SK-N-SH (cell line): ENCODE data around the gene ITGA1. TPM values are rescaled to one million over a fixed set of nuclear protein-coding genes. Genes with fewer than 3 reads are reported as not detected.

Source experiments
- CTCF ChIA-PET: fragments of 300-600, 350-600 bp; formaldehyde crosslinking; extraction: SDS; loops from one replicate; lab custom pipeline; 2021; lab: Yijun Ruan, JAX
- POLR2A ChIA-PET: fragments of 350-600 bp; sonication (Branson Sonifier 250); formaldehyde crosslinking; extraction: SDS; loops from one replicate; lab custom pipeline; 2020; ENCODE audit warnings: antibody characterized with exemption, inconsistent platforms; lab: Yijun Ruan, JAX
- DNase-seq: peaks from one replicate; pipeline ENCODE4 v3.0.0; 2012
- H2AFZ ChIP-seq: fragments of 200-600 bp; sonication (generic); 2 replicates; pipeline ENCODE4 v1.8.1; 2016; ENCODE audit warnings: antibody characterized with exemption, mild to moderate bottlenecking, low read depth
- H3F3A ChIP-seq: fragments of 200-600 bp; sonication (generic); replicated peaks from 2 replicates; pipeline ENCODE3; 2016; ENCODE audit warnings: antibody characterized with exemption, mild to moderate bottlenecking; ENCODE audit not compliant: insufficient read depth
- H3K27ac ChIP-seq, 2 experiments: fragments of 200-500 bp in 1 of 2; fragments of 200-600 bp in 1 of 2; sonication (Bioruptor generic) in 1 of 2; sonication (generic), shearing (Covaris generic) in 1 of 2; 2 replicates each; pipeline versions ENCODE4 v1.5.1 to v1.6.1; 2014 to 2016; ENCODE audit warnings: low read depth in 2 of 2, inconsistent platforms in 1 of 2, low read length in 1 of 2, mild to moderate bottlenecking in 1 of 2, mixed read lengths in 1 of 2
- H3K27me3 ChIP-seq: fragments of 200-600 bp; sonication (generic), shearing (Covaris generic); 2 replicates; pipeline ENCODE4 v1.6.1; 2016; ENCODE audit warnings: mixed run types; ENCODE audit not compliant: insufficient read depth
- H3K36me3 ChIP-seq, 2 experiments: fragments of 200-500 bp in 1 of 2; fragments of 200-600 bp in 1 of 2; sonication (Bioruptor generic) in 1 of 2; sonication (generic) in 1 of 2; replicated peaks in 1 of 2; 2 replicates each; pipeline versions ENCODE3 to v1.5.1; 2014 to 2016; ENCODE audit warnings: low read length in 1 of 2, mild to moderate bottlenecking in 1 of 2; ENCODE audit not compliant: insufficient read depth in 2 of 2, control insufficient read depth in 1 of 2
- H3K4me1 ChIP-seq, 2 experiments: fragments of 200-500 bp in 1 of 2; fragments of 200-600 bp in 1 of 2; sonication (Bioruptor generic) in 1 of 2; sonication (generic), shearing (Covaris generic) in 1 of 2; 2 replicates each; pipeline versions ENCODE4 v1.5.1 to v1.6.1; 2014 to 2016; ENCODE audit warnings: low read depth in 1 of 2, low read length in 1 of 2, mixed run types in 1 of 2; ENCODE audit not compliant: insufficient read depth in 2 of 2, control insufficient read depth in 1 of 2
- H3K4me2 ChIP-seq: fragments of 200-600 bp; sonication (generic), shearing (Covaris generic); 2 replicates; pipeline ENCODE4 v1.6.1; 2017; ENCODE audit warnings: mixed run types
- H3K4me3 ChIP-seq, 2 experiments: fragments of 200-500 bp in 1 of 2; fragments of 200-600 bp in 1 of 2; sonication (Bioruptor generic) in 1 of 2; sonication (generic), shearing (Covaris generic) in 1 of 2; 2 replicates each; pipeline versions ENCODE4 v1.5.1 to v1.8.1; 2014 to 2016; ENCODE audit warnings: low read depth in 2 of 2, inconsistent platforms in 1 of 2, low read length in 1 of 2, mild to moderate bottlenecking in 1 of 2, mixed read lengths in 1 of 2, moderate library complexity in 1 of 2
- H3K79me2 ChIP-seq: fragments of 200-600 bp; sonication (generic); 2 replicates; pipeline ENCODE4 v1.8.1; 2017; ENCODE audit warnings: mild to moderate bottlenecking; ENCODE audit not compliant: insufficient read depth
- H3K9ac ChIP-seq: fragments of 200-600 bp; sonication (generic); 2 replicates; pipeline ENCODE4 v1.6.1; 2017; ENCODE audit warnings: mixed run types
- H3K9me2 ChIP-seq: fragments of 200-600 bp; sonication (generic); 2 replicates; pipeline ENCODE4 v1.6.1; 2017; ENCODE audit warnings: mixed run types
- H3K9me3 ChIP-seq: fragments of 200-600 bp; sonication (generic); 2 replicates; pipeline ENCODE4 v1.6.1; 2017; ENCODE audit warnings: mixed run types, mild to moderate bottlenecking, moderate library complexity
- H4K20me1 ChIP-seq: fragments of 200-600 bp; sonication (generic); 2 replicates; pipeline ENCODE4 v1.6.1; 2017; ENCODE audit warnings: mild to moderate bottlenecking, mixed run types; ENCODE audit not compliant: insufficient read depth
- ELF1 ChIP-seq: IDR thresholded peaks from 2 replicates; pipeline ENCODE4 v1.4.0; 2012
- EP300 ChIP-seq, 2 experiments: IDR thresholded peaks; 2 replicates each; pipeline versions ENCODE4 v1.4.0 to v1.6.1; 2012; ENCODE audit warnings: borderline replicate concordance in 1 of 2, low read depth in 1 of 2, low read length in 1 of 2
- FOXJ3 ChIP-seq: sonication (generic); formaldehyde crosslinking; IDR thresholded peaks from 2 replicates; pipeline ENCODE4 v1.5.1; 2020; ENCODE audit warnings: mild to moderate bottlenecking, missing genetic modification reagents
- NFIC ChIP-seq: IDR thresholded peaks from 2 replicates; pipeline ENCODE4 v1.4.0; 2012; ENCODE audit warnings: borderline replicate concordance
- RCOR1 ChIP-seq: fragments of 150-350 bp; IDR thresholded peaks from 2 replicates; pipeline ENCODE4 v1.6.1; 2017; ENCODE audit warnings: antibody characterized with exemption, low read length
- RFX5 ChIP-seq: IDR thresholded peaks from 2 replicates; pipeline ENCODE4 v1.6.1; 2012; ENCODE audit warnings: mild to moderate bottlenecking, improper control_type of control experiment, low read length
- TCF12 ChIP-seq: IDR thresholded peaks from 2 replicates; pipeline ENCODE4 v1.4.0; 2012
- TEAD4 ChIP-seq: IDR thresholded peaks from 2 replicates; pipeline ENCODE4 v1.4.0; 2012; ENCODE audit warnings: mild to moderate bottlenecking, borderline replicate concordance; ENCODE audit not compliant: insufficient read depth
- USF1 ChIP-seq: IDR thresholded peaks from 2 replicates; pipeline ENCODE4 v1.4.0; 2012; ENCODE audit warnings: low read depth, borderline replicate concordance
- YY1 ChIP-seq: IDR thresholded peaks from 2 replicates; pipeline ENCODE4 v1.4.0; 2012; ENCODE audit warnings: low read depth, mild to moderate bottlenecking
- WGBS: methylation state at CpG from one replicate; pipeline ENCODE4 v1.1.6; 2017; ENCODE audit warnings: low lambda C conversion rate; 5-methylcytosine and 5-hydroxymethylcytosine counted together
- polyA plus RNA-seq, 3 experiments: library from polyadenylated mRNA; depleted of rRNA; stranded (reverse); fragments of >200 nt; gene quantifications; 2 replicates each; pipeline ENCODE4 v1.2.3, GENCODE V29; 2012

Gene ITGA1
- polyA plus RNA-seq, 1 of the 3 experiments (the other 2 are of a cell fraction): 7.7 TPM

- WGBS: 66% methylated on average over 5 of the region's 7 CpGs
- ChIA-PET POLR2A (no interaction called here), CTCF (interaction anchor here (1.1 kb wide), 1 partner anchor 10 kb away, joined by 3 read pairs; no protein-coding TSS in a partner anchor)
Measured at GRCh38 chr5:52977264-52977897, 189.7 kb downstream of the ITGA1 start.

GRCh38 chr5:52981507-52981906 lies 193.8 kb downstream of the ITGA1 start:
- Histone ChIP-seq H2AFZ (no peak overlapping the region), H4K20me1 (no peaks in the 10 kb centered on the region), H3K9me2 (no peaks in the 10 kb centered on the region), H3K27ac (no peak overlapping the region), H3K36me3 (no peaks in the 10 kb centered on the region)
- 88% methylated on average over 4 of the region's 4 CpGs for WGBS
- TF ChIP-seq RFX5 (no peak), TEAD4 (no peak)
- TF ChIP-seq, all 33 proteins: peak for 0
- Histone ChIP-seq H3K4me2 (no peak overlapping the region), H3K4me3 (no peak overlapping the region), H3K9me3 (peaks cover 5% of the 10 kb centered on the region; the same call in 1 of the 2 replicates), H3K9ac (no peak overlapping the region), H3K4me1 (peaks cover 0 to 15% of the 10 kb centered on the region in 2 experiments; a peak in 1 of 4 replicates), H3K27me3 (no peaks in the 10 kb centered on the region), H3K79me2 (no peaks in the 10 kb centered on the region), H3F3A (peaks cover 16% of the 10 kb centered on the region)
- ChIA-PET CTCF (interaction anchor here (0.9 kb wide), 1 partner anchor 33 kb away, joined by 4 read pairs; no protein-coding TSS in a partner anchor), POLR2A (no interaction called here)
- DNase-seq: no peak

More at GRCh38 chr5:52977264-52977897, 189.7 kb downstream of the ITGA1 start:
- H3K27me3 ChIP-seq: no peaks in the 10 kb centered on the region
- H3K79me2 ChIP-seq: no peaks in the 10 kb centered on the region
- no peak overlapping the region for H2AFZ ChIP-seq
- DNase-seq: no peak
- TF ChIP-seq TCF12 (no peak), USF1 (no peak), YY1 (no peak), ELF1 (no peak), RCOR1 (no peak), FOXJ3 (CRISPR knock-in tag) (no peak), EP300 (IDR thresholded peaks at IDR 0.05; ENCODE audit: borderline replicate concordance in 1 of 2, low read depth in 1 of 2, low read length in 1 of 2) (no peak), NFIC (no peak)
- TF ChIP-seq, all 33 proteins: peak for 0
- H3F3A ChIP-seq: no peaks in the 10 kb centered on the region
- no peaks in the 10 kb centered on the region; a peak in 1 of 4 replicates for H3K4me1 ChIP-seq
- no peaks in the 10 kb centered on the region for H3K9me2 ChIP-seq
- no peaks in the 10 kb centered on the region for H4K20me1 ChIP-seq
- H3K9me3 ChIP-seq: peaks cover 5% of the 10 kb centered on the region; the same call in 1 of the 2 replicates
- H3K9ac ChIP-seq: no peak overlapping the region
- H3K4me3 ChIP-seq: no peak overlapping the region
- H3K36me3 ChIP-seq: no peaks in the 10 kb centered on the region
- no peak overlapping the region for H3K4me2 ChIP-seq
- H3K27ac ChIP-seq: no peak overlapping the region
